Measurements from ENCODE around the gene KBTBD3. TPM values are rescaled to one million over a fixed set of nuclear protein-coding genes. Genes with fewer than 3 reads are reported as not detected.

KBTBD3 gene
- 3.7 and 3.9 TPM in 2 replicates for total RNA-seq

- peak; percentile 98 for DNase-seq (ENCODE audit: low read depth, low spot score)
Measured at GRCh38 chr11:106076919-106077608, at the start of gene KBTBD3. TSS of gene KBTBD3 (minus strand) at chr11:106077347. CDS start at chr11:106059097, 18,250 bp downstream.

GRCh38 chr11:106121570-106122320 is 44.6 kb upstream of the KBTBD3 start:
- DNase-seq (ENCODE audit: low read depth, low spot score) = no peak

- DNase-seq (ENCODE audit: low read depth, low spot score) = no peak
Measured at GRCh38 chr11:106105986-106106385, 28.8 kb upstream of the KBTBD3 start.

GRCh38 chr11:106101819-106102218 is 24.7 kb upstream of the KBTBD3 start:
- no peak for DNase-seq (ENCODE audit: low read depth, low spot score)

- DNase-seq (ENCODE audit: low read depth, low spot score) = no peak
Measured at GRCh38 chr11:106101370-106101769, 24.2 kb upstream of the KBTBD3 start.

GRCh38 chr11:106098893-106099553 is 21.9 kb upstream of the KBTBD3 start:
- no peak for DNase-seq (ENCODE audit: low read depth, low spot score)

- DNase-seq (ENCODE audit: low read depth, low spot score) = no peak
Measured at GRCh38 chr11:106092446-106092845, 15.3 kb upstream of the KBTBD3 start.

GRCh38 chr11:106091480-106092123 is 14.5 kb upstream of the KBTBD3 start:
- DNase-seq (ENCODE audit: low read depth, low spot score) = peak; percentile 44

- no peak for DNase-seq (ENCODE audit: low read depth, low spot score)
Measured at GRCh38 chr11:106088896-106089295, 11.7 kb upstream of the KBTBD3 start.

GRCh38 chr11:106087815-106088435 is 10.8 kb upstream of the KBTBD3 start:
- no peak for DNase-seq (ENCODE audit: low read depth, low spot score)

GRCh38 chr11:106086850-106087249 is 9.7 kb upstream of the KBTBD3 start:
- DNase-seq (ENCODE audit: low read depth, low spot score) = no peak

- no peak for DNase-seq (ENCODE audit: low read depth, low spot score)
Measured at GRCh38 chr11:106086135-106086534, 9.0 kb upstream of the KBTBD3 start.

GRCh38 chr11:106082096-106082495 is 4.9 kb upstream of the KBTBD3 start:
- no peak for DNase-seq (ENCODE audit: low read depth, low spot score)

GRCh38 chr11:106077609-106078455 is 685 bp upstream of the KBTBD3 start, which contains the start of gene AASDHPPT:
TSS of gene AASDHPPT (plus strand) at chr11:106077662. CDS start at chr11:106077711, 49 bp downstream.
- DNase-seq (ENCODE audit: low read depth, low spot score) = no peak

GRCh38 chr11:106076171-106076918 is 802 bp downstream of the KBTBD3 start:
- DNase-seq (ENCODE audit: low read depth, low spot score) = no peak

GRCh38 chr11:106072804-106073203 is 4.3 kb downstream of the KBTBD3 start:
- DNase-seq (ENCODE audit: low read depth, low spot score) = no peak

GRCh38 chr11:106070606-106071005 is 6.5 kb downstream of the KBTBD3 start:
- DNase-seq (ENCODE audit: low read depth, low spot score) = no peak

GRCh38 chr11:106063009-106063408 is 14.1 kb downstream of the KBTBD3 start:
- no peak for DNase-seq (ENCODE audit: low read depth, low spot score)

Measured in pulmonary artery endothelial cell (primary cell).